NCI-H2227 (cell line): Measurements from ENCODE around the gene ARHGDIG.
"Not testable (repeated sequence)": the region's sequence is repeated elsewhere in the genome, so short reads cannot be mapped to it uniquely, and the experiment has no call there.

Experiments
- DNase-seq: peaks from one replicate; lab custom pipeline; 2025; ENCODE audit not compliant: unreplicated experiment; lab: John Stamatoyannopoulos, UW

The ARHGDIG gene

DNA sequence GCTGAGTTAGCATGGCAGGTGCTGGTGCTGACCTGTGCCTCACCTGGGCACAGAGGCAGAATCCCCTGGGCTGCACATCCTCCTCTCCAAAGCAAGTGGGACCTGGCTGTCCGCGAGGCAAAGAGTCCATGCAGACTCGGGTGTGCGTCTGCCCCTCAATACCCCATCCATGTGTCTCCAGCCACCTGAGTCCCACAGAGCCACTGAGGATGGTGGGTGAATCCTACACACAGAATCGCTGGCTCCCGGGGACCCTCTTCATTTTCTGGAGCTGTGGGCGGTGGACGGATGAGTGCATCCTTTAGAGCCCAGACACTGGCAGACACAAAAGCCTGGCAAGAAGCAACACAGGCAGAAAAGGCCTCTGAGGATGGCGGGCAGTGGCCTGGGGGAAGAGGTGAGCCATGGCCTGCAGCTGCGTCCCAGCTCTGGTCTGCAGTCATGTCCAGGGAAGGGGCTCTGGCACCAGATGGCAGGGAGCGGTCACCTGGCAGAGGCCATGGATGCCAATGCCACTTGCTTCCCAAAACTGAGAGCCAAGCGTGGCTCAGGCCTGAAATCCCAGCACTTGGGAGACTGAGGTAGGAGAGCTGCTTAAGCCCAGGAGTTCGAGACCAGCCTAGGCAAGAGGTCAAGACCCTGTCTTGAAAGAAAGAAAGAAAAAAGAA is 42.2 kb downstream of the ARHGDIG start:
- DNase-seq: no peak

DNA sequence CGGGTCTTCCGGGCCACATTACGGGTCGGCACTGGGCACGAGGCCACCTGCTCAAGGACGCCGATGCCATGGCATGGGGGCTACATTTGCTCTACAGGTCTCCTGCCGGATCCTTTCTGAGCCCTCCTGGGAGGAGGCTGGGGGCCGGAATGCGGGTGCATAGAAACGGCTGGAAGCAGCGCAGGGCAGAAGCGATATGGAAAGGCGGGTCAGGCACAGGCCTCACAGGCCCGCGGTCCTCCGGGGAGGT is 43.7 kb downstream of the ARHGDIG start:
- DNase-seq: no peak

DNA sequence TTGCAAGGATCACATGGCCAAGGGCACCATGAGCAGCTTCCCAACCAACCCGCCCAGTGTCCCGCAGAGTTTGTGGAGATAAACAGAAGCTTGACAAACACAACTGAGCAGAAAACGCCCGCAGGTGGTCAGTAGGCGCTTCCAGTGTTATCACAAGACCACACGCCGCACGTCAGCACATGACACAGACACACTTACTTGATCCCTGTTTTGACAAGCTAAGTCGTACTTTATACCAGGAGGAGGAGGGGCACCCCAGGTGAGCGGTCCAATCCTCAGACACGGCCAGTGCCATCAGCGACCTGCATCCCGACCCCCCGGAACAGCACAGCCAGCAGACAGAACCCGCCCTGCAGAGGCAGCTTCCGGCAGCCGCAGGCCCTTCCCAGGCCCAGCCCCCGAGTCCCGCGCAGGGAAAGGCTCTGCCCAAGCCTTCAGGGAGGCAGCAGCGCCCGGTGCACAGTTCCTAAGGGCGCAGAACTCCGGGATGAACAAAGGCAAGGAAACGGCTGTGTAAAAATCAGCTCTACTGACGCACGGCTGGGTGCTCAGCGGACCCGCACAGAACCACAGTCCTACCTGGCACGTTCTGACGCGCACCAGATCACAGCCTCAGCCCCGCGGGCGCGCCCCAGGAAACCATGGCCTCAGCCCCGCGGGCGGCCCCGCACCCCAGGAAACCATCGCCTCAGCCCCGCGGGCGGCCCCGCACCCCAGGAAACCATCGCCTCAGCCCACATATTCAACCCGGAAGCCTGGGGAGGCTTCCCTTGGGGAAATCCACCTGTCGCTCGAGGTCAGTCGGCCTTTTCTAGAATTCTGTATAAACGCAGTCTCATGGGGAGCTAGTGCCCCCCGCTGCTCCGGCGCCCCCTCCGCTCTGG is 44.3 kb downstream of the ARHGDIG start:
- DNase-seq: no peak

- no peak for DNase-seq
Observed at GRCh38 chr16:325375-326145, 45.2 kb downstream of the ARHGDIG start.

DNA sequence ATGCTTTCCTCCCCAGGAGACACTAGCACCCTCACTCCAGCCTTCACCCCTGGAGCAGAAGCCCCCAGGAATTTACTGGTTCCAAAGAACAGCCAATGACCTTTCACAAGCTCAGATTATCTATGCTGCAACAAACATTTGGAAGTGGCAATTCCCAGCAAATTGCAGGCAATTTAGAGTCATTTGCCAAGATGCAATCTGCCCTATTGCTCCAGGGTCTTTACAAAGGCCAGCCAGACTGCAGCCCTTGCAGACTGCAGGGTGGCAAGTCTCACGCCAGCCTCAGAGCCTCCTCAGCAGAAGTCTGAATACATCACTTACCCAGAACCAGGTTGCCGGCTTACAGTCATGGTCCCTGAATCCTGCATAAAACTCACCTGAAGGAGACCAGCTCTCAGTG is 50.4 kb downstream of the ARHGDIG start:
- DNase-seq: peak; percentile 57

DNA sequence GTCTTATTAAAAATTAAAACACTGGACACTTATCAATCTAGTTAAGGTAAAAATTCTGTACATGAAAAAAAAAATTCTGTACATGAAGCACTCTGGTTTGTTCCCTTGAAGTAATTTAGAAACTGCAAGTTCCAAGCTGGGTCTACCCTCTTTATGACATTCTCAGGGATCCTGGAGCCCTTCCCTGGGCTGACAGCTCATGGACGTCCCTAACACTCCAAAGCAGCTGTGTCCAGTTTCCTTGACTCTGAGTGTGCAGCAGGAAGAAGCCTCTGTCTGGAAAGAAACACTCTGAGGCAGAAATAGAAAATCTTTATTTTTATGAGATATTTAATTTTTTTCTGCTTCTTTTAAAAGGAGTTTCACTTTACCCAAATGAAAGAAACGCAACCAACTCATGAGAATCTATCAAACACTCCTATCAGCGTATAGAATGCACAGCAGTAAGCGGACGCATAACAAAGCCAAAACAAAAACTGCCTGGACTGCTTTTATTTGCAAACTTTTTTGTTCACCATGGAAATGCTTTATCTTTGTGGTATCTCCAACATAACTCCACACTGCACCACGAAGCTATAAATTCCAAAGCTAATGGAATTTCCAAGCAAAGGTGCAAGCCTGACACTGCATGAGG is 50.9 kb downstream of the ARHGDIG start:
- not testable (repeated sequence) for DNase-seq
